ENCODE data around the gene ASTN2. TPM values are rescaled to one million over a fixed set of nuclear protein-coding genes. Genes with fewer than 3 reads are reported as not detected.

The ASTN2 gene
- total and polyA plus RNA-seq, 9 of the 15 experiments (the other 6 are each of a cell fraction or from before 2014, with no cell fraction given) = 0.56 to 3.5 (median 1.9) TPM

GRCh38 chr9:116632990-116633838, 781.6 kb downstream of the ASTN2 start (continued):
- no peak for TF ChIP-seq ZNF318 (IDR thresholded peaks at IDR 0.05; ENCODE audit: borderline replicate concordance in 1 of 2, low read depth in 1 of 2)
- TF ChIP-seq PBX2 (CRISPR knock-in tag; IDR thresholded peaks at IDR 0.05; ENCODE audit: low read depth) = no peak
- peak; percentile 63 for TF ChIP-seq PBX2 (tag; conservative IDR thresholded peaks at IDR 0.05; ENCODE audit: low read depth)
- TF ChIP-seq SP2 (IDR thresholded peaks at IDR 0.05; ENCODE audit: extremely low read depth, low read depth, low read length, poor library complexity, severe bottlenecking) = no peak
- TF ChIP-seq MEIS2 (IDR thresholded peaks at IDR 0.05; ENCODE audit: partially characterized antibody) = peak; percentile 45
- peak; percentile 9; the same call in 1 of the 2 replicates for TF ChIP-seq ATF3 (IDR thresholded peaks at IDR 0.05)
- no peak for TF ChIP-seq ATF3 (CRISPR knock-in tag; conservative IDR thresholded peaks at IDR 0.05)
- TF ChIP-seq MITF (IDR thresholded peaks at IDR 0.05) = no peak

Measured in K562 (cell line).